Fibroblast of villous mesenchyme (primary cell): ENCODE data around the gene CIITA. TPM values are rescaled to one million over a fixed set of nuclear protein-coding genes. Genes with fewer than 3 reads are reported as not detected.

Experiments used
- DNase-seq: peaks from one replicate; pipeline ENCODE4 v3.0.0-alpha.2; 2010; ENCODE audit warnings: low read depth
- H3K4me3 ChIP-seq: 2 replicates; pipeline ENCODE4 v1.5.1; 2011; ENCODE audit warnings: low read depth, mild to moderate bottlenecking, low read length
- total RNA-seq: library from RNA; depleted of rRNA; stranded (reverse); fragments of >200 nt; gene quantifications from 2 replicates; pipeline ENCODE4 v1.2.3, GENCODE V29; 2012
- TF ChIP-seq, protein P1 (sequence below): IDR thresholded peaks from 2 replicates; pipeline ENCODE4 v1.5.1; 2012; ENCODE audit warnings: low read depth, mild to moderate bottlenecking, low read length; ENCODE audit not compliant: insufficient read depth

Gene CIITA
- total RNA-seq, 1 donor = under 0.01 TPM

DNA sequence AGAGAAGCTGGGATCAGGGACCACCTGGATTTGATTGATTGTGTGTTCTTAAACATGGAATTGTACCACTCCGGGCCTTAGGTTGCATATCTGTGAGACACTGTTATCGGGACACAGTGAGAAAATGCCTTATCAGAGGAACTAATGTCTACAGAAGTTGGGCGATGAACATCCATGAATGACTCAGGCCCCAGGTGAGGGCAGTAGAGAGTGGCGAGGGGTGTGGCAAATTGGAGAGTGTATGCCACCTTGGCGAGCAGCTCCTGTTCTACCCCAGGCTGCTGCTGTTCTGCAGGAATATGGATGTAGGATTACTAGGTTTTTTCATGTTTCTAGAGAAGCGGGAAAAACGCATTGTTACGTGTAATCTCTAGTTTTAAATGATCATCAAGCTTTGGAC is 106.2 kb downstream of the CIITA start:
- H3K4me3 ChIP-seq = no peak overlapping the region
- TF ChIP-seq, protein P1, sequence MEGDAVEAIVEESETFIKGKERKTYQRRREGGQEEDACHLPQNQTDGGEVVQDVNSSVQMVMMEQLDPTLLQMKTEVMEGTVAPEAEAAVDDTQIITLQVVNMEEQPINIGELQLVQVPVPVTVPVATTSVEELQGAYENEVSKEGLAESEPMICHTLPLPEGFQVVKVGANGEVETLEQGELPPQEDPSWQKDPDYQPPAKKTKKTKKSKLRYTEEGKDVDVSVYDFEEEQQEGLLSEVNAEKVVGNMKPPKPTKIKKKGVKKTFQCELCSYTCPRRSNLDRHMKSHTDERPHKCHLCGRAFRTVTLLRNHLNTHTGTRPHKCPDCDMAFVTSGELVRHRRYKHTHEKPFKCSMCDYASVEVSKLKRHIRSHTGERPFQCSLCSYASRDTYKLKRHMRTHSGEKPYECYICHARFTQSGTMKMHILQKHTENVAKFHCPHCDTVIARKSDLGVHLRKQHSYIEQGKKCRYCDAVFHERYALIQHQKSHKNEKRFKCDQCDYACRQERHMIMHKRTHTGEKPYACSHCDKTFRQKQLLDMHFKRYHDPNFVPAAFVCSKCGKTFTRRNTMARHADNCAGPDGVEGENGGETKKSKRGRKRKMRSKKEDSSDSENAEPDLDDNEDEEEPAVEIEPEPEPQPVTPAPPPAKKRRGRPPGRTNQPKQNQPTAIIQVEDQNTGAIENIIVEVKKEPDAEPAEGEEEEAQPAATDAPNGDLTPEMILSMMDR = no peak
- DNase-seq = no peak

DNA sequence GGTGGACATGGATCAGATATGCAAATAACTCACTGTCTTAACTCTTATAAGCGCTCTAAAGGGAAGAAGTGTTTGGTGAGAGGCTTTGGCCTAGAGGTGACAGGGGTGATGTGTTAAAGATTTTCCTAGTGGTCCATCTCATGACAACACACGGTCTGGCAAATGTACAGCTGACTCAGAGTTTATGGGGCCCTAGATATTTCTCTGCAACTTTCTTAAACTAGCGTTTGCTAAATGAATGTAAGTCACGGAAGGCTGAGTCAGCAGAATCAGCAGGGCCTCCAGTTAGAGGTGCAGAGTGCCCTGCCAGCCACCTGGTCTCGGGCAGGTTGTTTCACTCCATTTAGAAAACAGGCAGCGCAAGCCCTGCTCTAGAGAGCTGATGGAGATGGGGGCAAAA is 107.5 kb downstream of the CIITA start:
- peak; percentile 91 for DNase-seq
- TF ChIP-seq, protein P1 = no peak
- no peak overlapping the region for H3K4me3 ChIP-seq

Other genes starting within 250 kb of the CIITA start
- gene TEKT5, start 182.3 kb upstream of the CIITA start, total RNA-seq = under 0.01 TPM in 1 of 2 replicates, not detected in the other
- gene NUBP1, start 133.4 kb upstream of the CIITA start, total RNA-seq = 13.0 and 17.7 TPM in 2 replicates
- not detected in 2 replicates for gene TVP23A, start 58.4 kb upstream of the CIITA start, total RNA-seq
- gene DEXI, start 65.3 kb downstream of the CIITA start, total RNA-seq = 40.2 and 41.2 TPM in 2 replicates
- 28.7 and 32.4 TPM in 2 replicates for gene CLEC16A, start 67.4 kb downstream of the CIITA start, total RNA-seq